Stimulated activated CD4-positive, alpha-beta T cell treated with anti-CD3 and anti-CD28 coated beads, Interleukin-15, amount 100 ng/mL, for 24 hours (primary cell): ENCODE data around the gene TSSC4.
A peak's percentile ranks its signal among the peaks of the same experiment; 100 is the strongest.

Experiments
- DNase-seq: peaks from one replicate; pipeline ENCODE4 v3.0.0-alpha.2; 2020

TSSC4 gene

DNA sequence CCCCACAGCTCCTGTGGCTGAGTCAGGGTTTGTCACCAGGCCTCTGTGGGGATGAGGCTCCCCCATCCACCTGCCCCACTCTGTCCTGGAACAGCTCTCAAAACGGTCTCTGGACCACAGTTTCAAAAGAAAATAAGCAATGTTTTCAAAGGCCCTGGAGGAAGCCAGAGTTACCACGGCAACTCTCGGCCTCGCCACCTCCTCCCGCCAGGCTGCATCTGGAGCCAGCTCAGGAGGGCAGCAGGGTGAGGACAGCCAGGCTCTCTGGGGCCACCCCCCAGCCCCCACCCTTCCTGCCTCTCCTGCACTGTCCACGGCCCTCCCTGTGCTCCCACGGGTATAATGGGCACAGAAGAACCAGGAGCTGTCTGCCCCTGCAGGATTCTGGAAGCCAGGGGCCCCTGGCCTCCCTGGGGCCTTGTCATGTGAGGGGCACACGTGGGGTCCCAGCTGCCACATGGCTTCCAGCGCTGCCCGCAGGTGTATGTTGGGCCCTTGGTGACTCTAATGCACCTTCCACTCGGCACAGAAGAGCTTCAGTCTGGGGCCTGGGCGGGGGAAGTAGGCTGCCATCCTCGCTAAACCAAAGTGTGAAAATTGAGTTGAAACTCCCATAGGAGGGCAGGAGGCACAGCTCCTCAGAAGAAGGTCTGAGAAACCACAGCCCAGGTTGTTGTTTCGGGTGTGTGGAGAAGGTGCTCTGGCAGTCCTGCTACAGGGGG, 13.1 kb upstream of the TSSC4 start:
- no peak for DNase-seq

DNA sequence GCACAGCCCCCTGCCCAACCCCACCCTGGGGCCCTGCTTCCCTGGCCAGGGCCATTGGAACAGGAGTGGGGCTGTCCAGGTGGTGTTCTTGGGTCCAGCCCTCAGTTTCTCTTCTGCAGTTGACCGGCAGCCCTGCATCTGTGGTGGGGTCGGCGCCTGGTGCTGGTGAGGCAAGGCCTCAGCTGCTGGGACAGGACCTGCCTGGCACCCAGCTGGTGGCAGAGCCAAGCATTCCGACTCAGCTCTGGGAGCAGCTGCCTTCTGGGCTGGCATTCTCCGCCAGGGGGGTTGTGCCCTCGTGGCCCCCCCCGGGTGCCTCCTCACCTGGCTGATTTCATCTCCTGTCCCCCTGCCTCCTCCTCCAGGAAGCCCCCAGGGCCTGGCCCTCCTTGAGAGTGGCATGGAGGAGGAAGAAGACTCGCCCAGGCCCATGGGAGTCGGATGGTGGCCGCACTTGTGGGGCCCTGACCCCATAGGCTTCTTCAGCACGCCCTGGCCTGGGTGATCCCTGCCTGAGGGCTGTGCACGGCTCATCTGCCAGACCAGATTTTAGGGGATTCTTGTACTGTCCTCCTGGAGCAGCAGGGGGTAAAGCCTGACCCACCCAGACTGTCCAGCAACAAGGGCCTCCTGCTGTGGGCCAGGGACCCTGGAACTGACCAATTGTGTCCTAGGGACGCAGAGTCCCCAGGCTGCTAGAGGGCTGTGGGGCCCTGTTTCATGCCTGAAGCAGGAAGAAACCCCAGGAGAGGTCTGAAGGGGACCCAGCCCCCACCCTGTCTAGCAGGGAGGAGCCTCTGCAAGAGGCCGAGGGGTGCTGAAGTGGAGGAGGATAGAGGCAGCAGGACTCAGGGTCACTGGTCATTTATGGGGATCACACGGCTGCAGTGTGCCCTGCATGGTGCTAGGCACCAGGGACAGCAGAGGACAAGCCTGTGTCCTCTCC, 11.8 kb upstream of the TSSC4 start:
- DNase-seq = no peak

GRCh38 chr11:2389377-2390026, 11.0 kb upstream of the TSSC4 start:
- DNase-seq = no peak

DNA sequence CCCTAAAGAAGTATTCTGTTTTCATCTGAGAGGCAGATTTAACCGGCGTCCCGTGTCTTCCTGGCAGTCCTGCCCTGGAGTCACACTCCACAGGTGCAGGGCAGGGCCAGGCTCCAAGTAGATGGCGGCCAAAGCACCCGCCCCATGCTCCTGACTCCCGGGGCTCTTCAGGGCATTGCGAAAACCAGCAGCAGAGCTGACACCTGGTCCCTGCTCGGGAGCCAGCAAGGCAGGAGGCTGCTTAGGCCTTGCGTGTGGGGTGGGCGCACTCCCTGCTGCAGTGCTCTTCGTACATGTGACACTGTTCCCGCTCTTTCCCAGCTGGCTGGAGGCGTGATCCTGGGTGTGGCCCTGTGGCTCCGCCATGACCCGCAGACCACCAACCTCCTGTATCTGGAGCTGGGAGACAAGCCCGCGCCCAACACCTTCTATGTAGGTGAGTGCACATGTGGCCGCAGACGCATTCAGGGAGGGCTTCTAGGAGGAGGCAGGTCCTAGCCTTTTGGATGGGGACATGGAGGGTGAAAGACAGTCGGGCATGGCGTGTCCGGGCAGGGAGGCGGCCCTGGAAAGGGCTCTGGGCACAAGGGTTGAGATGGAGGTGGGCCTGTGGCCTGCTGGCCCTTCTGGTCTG, 10.3 kb upstream of the TSSC4 start:
- no peak for DNase-seq

- no peak for DNase-seq
Observed at GRCh38 chr11:2390725-2391151, 9.8 kb upstream of the TSSC4 start.

- no peak for DNase-seq
Observed at GRCh38 chr11:2391181-2391975, 9.2 kb upstream of the TSSC4 start.

GRCh38 chr11:2392241-2392959, 8.2 kb upstream of the TSSC4 start:
- DNase-seq = no peak

GRCh38 chr11:2393111-2393868, 7.3 kb upstream of the TSSC4 start:
- no peak for DNase-seq

DNA sequence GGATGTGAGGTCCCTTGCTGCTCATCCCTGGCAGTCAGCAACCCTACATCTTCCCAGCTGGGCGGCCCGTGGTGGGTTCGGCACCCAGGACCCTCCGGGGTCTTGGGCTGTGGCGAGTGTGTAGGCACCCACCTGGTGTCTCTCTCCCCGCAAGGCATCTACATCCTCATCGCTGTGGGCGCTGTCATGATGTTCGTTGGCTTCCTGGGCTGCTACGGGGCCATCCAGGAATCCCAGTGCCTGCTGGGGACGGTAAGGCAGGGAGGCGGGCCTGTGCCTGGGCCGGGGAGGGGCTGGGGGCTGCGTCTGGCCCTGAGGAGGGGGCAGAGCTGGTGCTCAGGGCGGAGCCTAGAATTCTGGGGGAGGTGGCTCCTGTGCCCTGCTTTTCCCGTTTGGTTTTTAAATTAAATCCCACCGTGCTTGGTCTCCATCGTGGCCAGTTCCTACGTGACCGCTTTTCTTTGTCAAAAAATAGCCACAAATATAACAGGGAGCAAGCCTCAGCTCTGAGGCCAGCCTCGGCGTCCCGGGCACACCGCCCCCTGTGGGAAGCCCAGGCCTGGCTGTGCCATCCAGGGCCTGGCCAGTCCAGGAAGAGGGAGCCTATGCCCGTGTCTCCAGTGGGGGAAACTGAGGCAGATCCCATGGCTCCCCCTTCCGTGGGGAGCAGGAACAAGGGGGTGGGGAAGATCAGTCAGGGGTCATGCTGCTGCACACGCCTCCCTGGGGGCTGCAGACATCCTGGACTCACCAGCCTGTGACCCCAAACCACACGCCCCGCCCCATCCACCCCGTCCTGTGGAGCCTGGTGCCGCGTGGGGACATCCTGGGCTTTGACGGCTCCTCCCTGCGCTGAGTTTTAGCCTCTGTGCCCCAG, 6.4 kb upstream of the TSSC4 start:
- DNase-seq = no peak

- no peak for DNase-seq
Observed at GRCh38 chr11:2394818-2395105, 5.8 kb upstream of the TSSC4 start.

DNA sequence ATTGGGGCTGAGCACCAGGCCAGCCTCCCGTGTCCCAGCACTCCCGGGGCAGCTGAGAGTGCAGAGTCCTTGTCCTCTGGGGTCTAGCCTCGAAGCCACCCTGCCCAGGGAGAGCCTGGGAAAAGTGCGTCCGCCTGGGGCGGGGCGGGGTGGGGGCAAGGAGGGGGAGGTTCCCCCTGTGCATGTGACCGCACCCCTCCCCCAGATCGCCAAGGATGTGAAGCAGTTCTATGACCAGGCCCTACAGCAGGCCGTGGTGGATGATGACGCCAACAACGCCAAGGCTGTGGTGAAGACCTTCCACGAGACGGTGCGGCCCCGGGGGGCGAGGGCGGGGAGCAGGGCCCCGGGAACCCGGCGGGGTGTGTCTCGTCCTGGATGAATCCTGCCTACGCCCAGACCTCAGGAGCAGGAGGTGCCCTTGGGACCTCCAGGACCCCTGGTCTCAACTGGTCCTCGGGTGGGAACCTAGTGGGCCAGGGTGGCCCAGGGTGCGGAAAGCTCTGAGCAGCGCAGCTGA, 5.3 kb upstream of the TSSC4 start:
- DNase-seq = no peak

GRCh38 chr11:2395856-2396255, 4.7 kb upstream of the TSSC4 start:
- DNase-seq = no peak

DNA sequence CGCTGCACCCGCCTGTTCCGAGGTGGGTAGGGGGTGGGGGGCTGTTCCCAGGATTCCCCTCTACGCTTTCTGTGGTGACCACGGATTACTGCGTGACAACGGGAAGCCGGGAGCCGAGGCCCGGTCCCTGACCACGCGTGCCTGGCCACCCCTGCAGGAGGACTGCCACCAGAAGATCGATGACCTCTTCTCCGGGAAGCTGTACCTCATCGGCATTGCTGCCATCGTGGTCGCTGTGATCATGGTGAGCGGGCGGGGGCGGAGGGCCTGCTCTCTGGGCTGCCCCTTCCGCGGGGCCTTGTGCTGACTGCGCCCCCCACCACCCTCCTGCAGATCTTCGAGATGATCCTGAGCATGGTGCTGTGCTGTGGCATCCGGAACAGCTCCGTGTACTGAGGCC, 4.1 kb upstream of the TSSC4 start:
- no peak for DNase-seq

GRCh38 chr11:2397005-2397404, 3.5 kb upstream of the TSSC4 start:
- DNase-seq = no peak

DNA sequence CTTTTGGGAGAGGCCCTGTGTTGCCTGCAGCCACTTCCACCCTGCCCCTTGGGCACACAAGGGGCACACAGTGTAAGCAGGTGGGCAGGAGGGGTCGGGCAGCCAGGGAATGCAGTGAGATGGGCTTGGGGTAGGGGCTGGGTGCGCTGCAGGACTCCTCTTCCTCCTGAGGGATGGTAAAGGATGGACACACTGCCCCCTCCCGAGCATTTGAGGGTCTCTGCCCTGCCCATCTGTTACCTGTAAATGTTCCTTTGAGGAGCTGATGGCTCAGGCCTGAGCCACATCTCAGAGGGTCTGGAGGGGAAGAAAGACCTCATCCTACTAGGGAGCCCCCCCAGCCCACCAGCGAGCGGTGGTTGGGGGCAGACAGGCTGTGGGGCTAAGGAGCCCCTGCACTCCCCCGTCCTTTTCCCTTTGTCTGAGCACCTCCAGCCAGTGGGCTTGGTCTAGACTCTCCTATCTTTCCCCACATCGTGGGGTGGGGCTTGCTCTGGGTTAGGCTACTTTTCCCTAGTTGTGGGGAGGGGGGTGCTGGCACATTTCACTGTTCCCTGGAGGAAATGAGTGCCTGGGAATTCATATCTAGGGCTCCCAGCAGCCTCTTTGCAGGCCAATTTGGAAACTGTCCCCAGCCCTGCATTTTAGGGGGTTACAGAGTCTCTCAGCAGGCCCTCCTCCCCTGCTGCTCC, 1.7 kb upstream of the TSSC4 start:
- no peak for DNase-seq

- peak; percentile 31 for DNase-seq
Observed at GRCh38 chr11:2399488-2400068, 972 bp upstream of the TSSC4 start.

GRCh38 chr11:2400762-2401435, 349 bp downstream of the TSSC4 start:
- DNase-seq = no peak

DNA sequence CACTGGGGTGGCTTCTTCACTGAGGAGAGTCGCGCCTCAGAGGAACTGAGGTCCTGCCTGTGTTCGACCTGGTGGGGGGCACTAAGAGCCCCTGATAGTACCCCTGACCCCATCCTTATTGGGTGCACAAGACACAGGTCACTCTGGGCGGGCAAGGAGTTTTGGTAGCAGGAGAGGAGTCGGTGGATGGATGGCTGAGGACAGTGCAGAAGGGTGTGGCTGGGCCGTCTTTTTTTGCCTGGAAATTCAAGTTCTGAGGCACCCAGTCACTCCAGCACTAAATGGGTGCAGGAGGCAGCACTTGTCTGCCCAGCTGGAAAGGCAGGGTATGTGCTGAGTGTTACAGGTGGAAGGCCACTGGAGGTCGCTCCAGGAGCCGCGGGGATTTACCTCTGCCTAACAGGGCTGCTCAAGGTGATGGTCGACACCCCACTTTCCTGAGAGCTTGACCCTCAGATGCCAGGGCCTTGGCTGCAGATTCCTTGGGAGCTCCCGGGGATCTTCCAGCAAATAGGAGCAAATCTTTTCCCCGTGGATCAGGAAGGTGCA, 960 bp downstream of the TSSC4 start:
- DNase-seq = no peak
